ENCODE measurements around the gene MYADML2.

Gene MYADML2

DNA sequence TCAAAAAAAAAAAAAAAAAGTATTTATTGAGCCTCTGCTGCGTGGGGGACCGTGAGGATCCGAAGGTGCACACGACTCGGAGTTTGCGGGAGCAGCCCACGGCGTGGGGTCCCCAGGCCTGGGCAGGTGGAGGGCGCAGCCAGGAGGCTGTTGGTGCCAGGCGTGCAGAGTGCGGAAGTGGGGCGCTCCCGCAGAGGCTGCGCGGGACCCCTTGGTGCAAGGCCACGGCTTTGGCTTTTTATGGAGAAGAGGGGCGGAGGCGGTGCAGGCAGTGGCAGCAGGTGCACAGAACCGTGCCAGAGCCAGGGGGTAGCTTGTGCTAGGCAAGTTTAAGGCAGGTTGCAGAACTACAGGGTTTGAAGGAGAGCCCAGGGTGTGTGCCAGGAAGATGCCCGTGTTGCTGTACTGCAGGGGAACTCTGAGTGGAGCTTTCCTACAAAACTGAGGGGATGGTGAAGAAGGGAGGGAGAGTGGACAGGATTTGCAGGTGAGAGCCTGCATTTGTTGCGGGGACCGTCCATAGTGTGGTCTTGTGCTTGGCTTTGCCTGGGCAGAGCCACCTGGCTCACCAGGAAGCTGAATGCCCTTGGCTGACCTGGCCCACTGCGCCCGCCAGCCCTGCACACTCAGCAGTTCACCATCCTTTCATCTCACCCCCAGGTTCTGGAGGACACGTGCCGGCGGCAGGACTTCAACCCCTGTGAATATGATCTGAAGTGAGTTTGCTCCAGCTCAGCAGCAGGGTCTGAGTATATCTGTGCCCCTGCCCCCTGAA, 31.7 kb upstream of the MYADML2 start:
- H2AFZ ChIP-seq (ENCODE audit: low read depth, low read length): no peak overlapping the region
- peaks cover 4% of the 10 kb centered on the region; the same call in 1 of the 2 replicates for H3K79me2 ChIP-seq (ENCODE audit: low read length)
- no peak overlapping the region for H3K27ac ChIP-seq (ENCODE audit: low read length)
- H3K36me3 ChIP-seq (replicated peaks; ENCODE audit: low read depth, low read length): peaks cover 3% of the 10 kb centered on the region
- peaks cover 11% of the 10 kb centered on the region for H3K4me1 ChIP-seq (ENCODE audit: low read length)
- TF ChIP-seq, protein P1, sequence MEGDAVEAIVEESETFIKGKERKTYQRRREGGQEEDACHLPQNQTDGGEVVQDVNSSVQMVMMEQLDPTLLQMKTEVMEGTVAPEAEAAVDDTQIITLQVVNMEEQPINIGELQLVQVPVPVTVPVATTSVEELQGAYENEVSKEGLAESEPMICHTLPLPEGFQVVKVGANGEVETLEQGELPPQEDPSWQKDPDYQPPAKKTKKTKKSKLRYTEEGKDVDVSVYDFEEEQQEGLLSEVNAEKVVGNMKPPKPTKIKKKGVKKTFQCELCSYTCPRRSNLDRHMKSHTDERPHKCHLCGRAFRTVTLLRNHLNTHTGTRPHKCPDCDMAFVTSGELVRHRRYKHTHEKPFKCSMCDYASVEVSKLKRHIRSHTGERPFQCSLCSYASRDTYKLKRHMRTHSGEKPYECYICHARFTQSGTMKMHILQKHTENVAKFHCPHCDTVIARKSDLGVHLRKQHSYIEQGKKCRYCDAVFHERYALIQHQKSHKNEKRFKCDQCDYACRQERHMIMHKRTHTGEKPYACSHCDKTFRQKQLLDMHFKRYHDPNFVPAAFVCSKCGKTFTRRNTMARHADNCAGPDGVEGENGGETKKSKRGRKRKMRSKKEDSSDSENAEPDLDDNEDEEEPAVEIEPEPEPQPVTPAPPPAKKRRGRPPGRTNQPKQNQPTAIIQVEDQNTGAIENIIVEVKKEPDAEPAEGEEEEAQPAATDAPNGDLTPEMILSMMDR (IDR thresholded peaks at IDR 0.05; ENCODE audit: low read depth, low read length): no peak
- TF ChIP-seq EZH2phosphoT487 (IDR thresholded peaks at IDR 0.05; ENCODE audit: low read depth): no peak
- no peaks in the 10 kb centered on the region for H3K27me3 ChIP-seq (ENCODE audit: low read depth, low read length)
- no peaks in the 10 kb centered on the region for H4K20me1 ChIP-seq (ENCODE audit: insufficient read depth, low read length)
- peak overlapping the region; percentile 94 for H3K4me3 ChIP-seq (ENCODE audit: low read length)
- H3K4me2 ChIP-seq (ENCODE audit: low read length): peak overlapping the region; percentile 65
- H3K9me3 ChIP-seq (ENCODE audit: insufficient read depth, low read length): no peaks in the 10 kb centered on the region
- no peak overlapping the region for H3K9ac ChIP-seq (ENCODE audit: low read length)

DNA sequence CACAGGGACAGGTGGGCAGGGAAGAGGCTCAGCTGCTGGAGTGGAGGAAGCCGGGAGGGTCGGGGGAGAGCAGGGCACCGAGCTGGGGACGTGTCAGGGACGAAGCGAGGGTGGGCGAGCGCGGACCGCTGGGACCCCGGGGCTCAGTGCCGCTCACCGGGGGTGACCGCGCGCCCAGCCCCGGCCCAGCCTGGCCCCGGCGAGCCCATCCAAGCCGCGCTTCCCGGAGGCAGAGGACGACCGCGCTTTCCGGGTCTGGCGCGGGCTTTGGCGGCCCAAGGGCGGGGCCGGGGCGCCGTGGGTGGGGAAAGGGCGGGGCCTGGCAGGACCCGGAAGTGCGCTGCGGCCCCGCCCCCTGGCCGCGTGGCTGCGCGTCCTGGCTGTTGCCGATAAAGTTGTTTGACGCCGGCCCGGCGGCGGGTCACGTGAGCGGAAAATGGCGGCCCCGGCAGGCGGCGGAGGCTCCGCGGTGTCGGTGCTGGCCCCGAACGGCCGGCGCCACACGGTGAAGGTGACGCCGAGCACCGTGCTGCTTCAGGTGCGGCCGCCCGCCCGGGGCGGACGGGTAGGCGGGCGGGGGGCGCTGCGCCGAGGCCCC, 30.3 kb upstream of the MYADML2 start, which contains the start of gene ASPSCR1:
Gene ASPSCR1, plus strand, starts transcription at position 419 of the 598 bp plus-strand sequence. Its CDS starts 18 bp downstream, at position 437.
- H3K4me1 ChIP-seq (ENCODE audit: low read length): peaks cover 11% of the 10 kb centered on the region
- H3K4me2 ChIP-seq (ENCODE audit: low read length): peak within 1 kb of the TSS; percentile 96
- 0 out of 2 replicates have a peak within 1 kb of the TSS, but pooled peaks have one; percentile 54 for H2AFZ ChIP-seq (ENCODE audit: low read depth, low read length)
- TF ChIP-seq EZH2phosphoT487 (IDR thresholded peaks at IDR 0.05; ENCODE audit: low read depth): no peak
- TF ChIP-seq, protein P1 (IDR thresholded peaks at IDR 0.05; ENCODE audit: low read depth, low read length): no peak
- H3K9ac ChIP-seq (ENCODE audit: low read length): peak within 1 kb of the TSS; percentile 98
- H3K27me3 ChIP-seq (ENCODE audit: low read depth, low read length): no peaks in the 10 kb centered on the region
- peak within 1 kb of the TSS; percentile 94 for H3K4me3 ChIP-seq (ENCODE audit: low read length)
- no peaks in the 10 kb centered on the region for H3K9me3 ChIP-seq (ENCODE audit: insufficient read depth, low read length)
- H3K27ac ChIP-seq (ENCODE audit: low read length): peak within 1 kb of the TSS; percentile 59
- peaks cover 3% of the 10 kb centered on the region for H3K36me3 ChIP-seq (replicated peaks; ENCODE audit: low read depth, low read length)
- H4K20me1 ChIP-seq (ENCODE audit: insufficient read depth, low read length): no peaks in the 10 kb centered on the region
- peaks cover 4% of the 10 kb centered on the region; the same call in 1 of the 2 replicates for H3K79me2 ChIP-seq (ENCODE audit: low read length)

DNA sequence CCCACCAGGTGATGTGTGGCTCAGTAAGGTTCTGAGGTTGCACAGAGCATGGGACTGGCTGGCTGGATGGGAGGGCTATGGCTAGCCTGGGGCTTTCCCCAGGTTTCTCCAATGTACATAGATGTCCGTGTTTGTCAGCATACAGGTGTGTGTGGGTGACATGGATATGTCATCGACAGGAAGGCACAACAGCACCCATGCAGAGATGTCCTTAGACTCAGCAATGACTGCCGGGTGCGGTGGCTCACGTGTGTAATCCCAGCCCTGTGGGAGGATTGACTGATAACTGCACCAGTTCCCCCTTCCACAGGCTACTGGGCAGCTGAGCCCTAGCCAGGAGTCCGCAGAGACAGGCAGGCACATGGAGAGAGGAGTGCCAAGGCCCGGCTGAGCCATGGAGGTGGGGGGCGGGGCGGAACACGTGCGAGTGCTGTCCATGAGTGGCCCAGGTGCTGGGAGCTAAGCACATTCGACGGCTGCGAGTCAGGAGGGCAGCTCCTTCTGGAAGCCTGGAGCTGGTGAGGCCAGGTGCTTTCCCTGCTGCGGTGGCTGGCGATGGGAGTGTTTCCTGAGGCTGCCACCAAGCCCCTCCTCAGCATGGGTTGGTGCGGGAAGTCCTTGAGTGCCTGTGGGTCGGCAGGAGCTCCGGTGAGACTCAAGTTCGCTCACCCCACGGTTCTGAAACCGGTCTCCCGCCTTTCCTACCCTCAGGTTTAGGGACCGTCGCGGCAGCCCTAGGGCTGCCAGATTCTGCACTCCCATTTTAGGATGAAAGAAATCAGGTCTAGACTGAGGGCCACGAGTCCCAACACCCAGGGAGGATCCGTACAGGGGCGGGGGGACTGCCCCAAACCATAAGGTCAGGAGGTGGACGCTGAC, 29.5 kb upstream of the MYADML2 start:
- Histone ChIP-seq H3K9me3 (ENCODE audit: insufficient read depth, low read length) (no peaks in the 10 kb centered on the region), H4K20me1 (ENCODE audit: insufficient read depth, low read length) (no peaks in the 10 kb centered on the region), H3K4me2 (ENCODE audit: low read length) (peak overlapping the region; percentile 96), H3K27ac (ENCODE audit: low read length) (peak overlapping the region; percentile 59), H3K36me3 (replicated peaks; ENCODE audit: low read depth, low read length) (peaks cover 3% of the 10 kb centered on the region), H3K4me3 (ENCODE audit: low read length) (peak overlapping the region; percentile 94), H3K79me2 (ENCODE audit: low read length) (peaks cover 4% of the 10 kb centered on the region; the same call in 1 of the 2 replicates), H2AFZ (ENCODE audit: low read depth, low read length) (0 out of 2 replicates have a peak overlapping the region, but pooled peaks have one; percentile 54), H3K9ac (ENCODE audit: low read length) (peak overlapping the region; percentile 98), H3K4me1 (ENCODE audit: low read length) (peaks cover 11% of the 10 kb centered on the region), H3K27me3 (ENCODE audit: low read depth, low read length) (no peaks in the 10 kb centered on the region)
- no peak for TF ChIP-seq EZH2phosphoT487 (IDR thresholded peaks at IDR 0.05; ENCODE audit: low read depth)
- TF ChIP-seq, protein P1 (IDR thresholded peaks at IDR 0.05; ENCODE audit: low read depth, low read length): no peak
